BJ (cell line): ENCODE measurements around the gene GOLGA6C. TPM values are rescaled to one million over a fixed set of nuclear protein-coding genes. Genes with fewer than 3 reads are reported as not detected.
"Not testable (repeated sequence)": the region's sequence is repeated elsewhere in the genome, so short reads cannot be mapped to it uniquely, and the experiment has no call there.

Experiments used
- CTCF ChIA-PET: fragments of 350-600 bp; formaldehyde crosslinking; extraction: SDS; loops from one replicate; lab custom pipeline; 2021; ENCODE audit warnings: antibody characterized with exemption, inconsistent platforms; lab: Yijun Ruan, JAX
- POLR2A ChIA-PET: fragments of 300-600 bp; sonication (Branson Sonifier 250); formaldehyde crosslinking; extraction: SDS; loops from one replicate; lab custom pipeline; 2021; ENCODE audit warnings: antibody characterized with exemption; lab: Charles Lee
- DNase-seq: peaks from one replicate; pipeline ENCODE4 v3.0.0-alpha.2; 2011; ENCODE audit warnings: low read depth
- H3K27me3 ChIP-seq: 2 replicates; pipeline ENCODE4 v1.6.0; 2011; ENCODE audit warnings: low read length; ENCODE audit not compliant: control insufficient read depth, insufficient read depth
- H3K36me3 ChIP-seq: 2 replicates; pipeline ENCODE4 v1.5.1; 2011; ENCODE audit warnings: low read length; ENCODE audit not compliant: control insufficient read depth, insufficient read depth
- H3K4me3 ChIP-seq: 2 replicates; pipeline ENCODE4 v1.5.1; 2011; ENCODE audit warnings: low read depth, mild to moderate bottlenecking, control low read depth, low read length
- polyA plus RNA-seq: library from polyadenylated mRNA; depleted of rRNA; stranded (reverse); fragments of >200 nt; gene quantifications from 2 replicates; pipeline ENCODE4 v1.2.3, GENCODE V29; 2011
- TF ChIP-seq, protein P1 (sequence below): IDR thresholded peaks from 2 replicates; pipeline ENCODE4 v1.5.1; 2011; ENCODE audit warnings: low read depth, mild to moderate bottlenecking, control low read depth, inconsistent platforms, low read length, moderate library complexity; ENCODE audit not compliant: insufficient read depth

The GOLGA6C gene
- polyA plus RNA-seq, 1 experiment: not detected

DNA sequence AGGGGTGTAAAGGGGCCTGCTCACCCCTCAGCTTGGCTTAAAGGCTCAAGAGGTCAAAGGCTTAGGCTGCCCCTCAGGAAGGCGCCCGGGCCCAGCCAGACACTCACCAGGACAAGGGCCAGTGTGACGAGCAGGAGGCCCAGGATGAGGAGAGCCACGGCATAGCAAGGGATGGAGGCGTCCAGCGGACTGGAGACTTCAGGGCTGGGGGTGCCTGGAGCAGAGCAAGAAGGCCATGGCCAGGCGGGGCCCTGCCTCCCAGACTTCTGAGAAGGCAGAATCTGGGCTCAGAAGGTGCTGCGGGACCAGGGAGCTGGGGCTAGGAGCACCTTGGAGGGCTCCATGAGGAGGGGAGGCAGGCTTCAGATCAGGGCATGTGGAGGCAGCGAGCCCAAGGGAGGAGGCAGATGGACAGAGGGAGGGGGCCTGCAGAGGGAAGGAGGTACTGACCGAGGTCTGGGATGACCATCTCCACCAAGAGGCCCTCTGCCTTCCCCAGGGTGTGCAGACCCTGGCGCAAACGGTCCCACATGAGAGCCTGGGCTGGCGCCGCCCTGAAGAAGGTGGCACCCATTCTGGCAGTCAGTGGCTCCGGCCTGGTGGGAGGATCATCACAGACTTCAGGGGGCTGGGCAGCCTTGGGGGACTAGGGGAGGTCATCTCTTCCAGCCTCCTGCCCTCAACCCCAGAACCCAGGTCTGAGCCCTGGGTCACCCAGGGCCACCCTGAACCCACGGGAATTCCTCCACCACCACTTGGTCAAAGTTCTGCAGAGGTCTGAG is 32.0 kb upstream of the GOLGA6C start:
- H3K27me3 ChIP-seq: peaks cover 6% of the 10 kb centered on the region
- ChIA-PET CTCF (interaction anchor here (1.1 kb wide), 1 partner anchor 20 kb away, joined by 3 read pairs; no protein-coding TSS in a partner anchor), POLR2A (no interaction called here)
- no peak for DNase-seq
- TF ChIP-seq, protein P1, sequence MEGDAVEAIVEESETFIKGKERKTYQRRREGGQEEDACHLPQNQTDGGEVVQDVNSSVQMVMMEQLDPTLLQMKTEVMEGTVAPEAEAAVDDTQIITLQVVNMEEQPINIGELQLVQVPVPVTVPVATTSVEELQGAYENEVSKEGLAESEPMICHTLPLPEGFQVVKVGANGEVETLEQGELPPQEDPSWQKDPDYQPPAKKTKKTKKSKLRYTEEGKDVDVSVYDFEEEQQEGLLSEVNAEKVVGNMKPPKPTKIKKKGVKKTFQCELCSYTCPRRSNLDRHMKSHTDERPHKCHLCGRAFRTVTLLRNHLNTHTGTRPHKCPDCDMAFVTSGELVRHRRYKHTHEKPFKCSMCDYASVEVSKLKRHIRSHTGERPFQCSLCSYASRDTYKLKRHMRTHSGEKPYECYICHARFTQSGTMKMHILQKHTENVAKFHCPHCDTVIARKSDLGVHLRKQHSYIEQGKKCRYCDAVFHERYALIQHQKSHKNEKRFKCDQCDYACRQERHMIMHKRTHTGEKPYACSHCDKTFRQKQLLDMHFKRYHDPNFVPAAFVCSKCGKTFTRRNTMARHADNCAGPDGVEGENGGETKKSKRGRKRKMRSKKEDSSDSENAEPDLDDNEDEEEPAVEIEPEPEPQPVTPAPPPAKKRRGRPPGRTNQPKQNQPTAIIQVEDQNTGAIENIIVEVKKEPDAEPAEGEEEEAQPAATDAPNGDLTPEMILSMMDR: no peak
- H3K4me3 ChIP-seq: no peak overlapping the region
- no peaks in the 10 kb centered on the region for H3K36me3 ChIP-seq

DNA sequence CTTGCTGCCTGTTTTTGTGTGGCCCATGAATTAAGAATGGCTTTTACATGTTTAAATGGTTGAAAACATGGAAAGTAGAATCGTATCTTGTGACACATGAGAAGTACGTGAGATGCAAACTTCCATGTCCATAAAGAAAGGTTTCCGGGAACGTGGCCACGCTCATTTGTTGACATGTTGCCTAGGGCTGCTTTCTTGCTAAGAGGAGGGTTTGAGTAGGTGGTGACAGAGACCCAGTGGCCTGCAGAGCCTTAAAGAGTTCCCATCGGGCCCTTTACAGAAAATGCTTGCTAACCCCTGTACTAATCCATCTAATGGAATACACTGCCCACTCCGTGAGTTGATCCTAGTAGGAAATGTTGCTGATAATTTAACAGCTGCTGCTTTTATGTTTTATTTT is 31.0 kb upstream of the GOLGA6C start:
- POLR2A ChIA-PET: not testable (repeated sequence)

DNA sequence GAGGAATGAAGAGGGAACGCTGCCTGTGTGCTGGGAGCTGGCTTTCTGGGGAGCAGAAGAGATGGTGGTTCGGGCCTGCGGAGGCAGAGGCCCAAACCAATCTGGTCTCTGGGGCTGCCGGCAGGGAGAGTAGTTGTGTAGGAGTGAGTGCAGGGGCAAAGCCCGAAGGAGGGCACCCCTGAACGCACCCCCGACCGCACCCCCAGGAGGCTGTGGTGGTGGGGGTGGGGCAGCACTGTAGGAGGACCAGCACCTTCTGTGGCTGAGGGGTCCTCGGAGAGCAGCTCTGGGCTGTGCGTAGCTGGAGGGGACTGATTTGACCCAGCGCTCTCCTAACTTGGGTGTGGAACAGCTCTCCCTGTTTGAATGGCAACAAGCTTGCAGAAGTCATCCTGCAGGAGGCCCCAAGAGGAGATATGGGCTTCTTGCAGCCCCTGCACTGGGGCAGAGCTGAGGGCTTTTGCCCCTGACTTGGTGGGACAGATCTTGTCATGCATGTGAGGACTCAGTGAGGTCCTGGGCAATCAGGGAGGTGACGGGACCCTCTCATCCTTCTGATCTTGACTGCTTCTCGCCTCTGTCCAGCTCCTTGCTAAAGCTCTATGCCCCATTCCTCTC is 30.4 kb upstream of the GOLGA6C start:
- TF ChIP-seq, protein P1: no peak
- CTCF ChIA-PET: no interaction called here
- POLR2A ChIA-PET: no interaction called here
- no peak overlapping the region for H3K4me3 ChIP-seq
- peaks cover 6% of the 10 kb centered on the region for H3K27me3 ChIP-seq
- no peak for DNase-seq
- no peaks in the 10 kb centered on the region for H3K36me3 ChIP-seq

More for the DNA sequence above, 31.0 kb upstream of the GOLGA6C start:
- CTCF ChIA-PET, H3K4me3 ChIP-seq, H3K27me3 ChIP-seq, H3K36me3 ChIP-seq, DNase-seq: not testable (repeated sequence)

DNA sequence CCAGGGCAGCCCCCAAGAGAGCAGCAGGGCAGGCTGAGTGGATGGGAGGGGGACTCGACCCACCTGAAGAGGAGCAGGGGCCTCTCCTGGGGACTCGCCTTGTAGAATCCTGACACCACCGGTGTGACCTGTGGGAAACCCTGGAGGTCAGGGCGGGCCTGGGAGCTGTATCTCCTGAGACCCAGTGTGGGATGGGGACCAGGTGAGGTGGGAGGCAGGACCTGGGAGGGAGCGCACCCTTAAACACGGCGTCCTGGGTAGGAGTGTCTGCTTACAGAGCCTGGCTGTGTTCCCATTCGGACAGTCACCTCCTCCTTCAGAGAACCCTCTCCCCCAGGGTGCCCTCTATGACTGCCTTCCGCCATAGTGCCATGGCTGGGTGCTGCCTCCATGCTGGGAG is 29.3 kb upstream of the GOLGA6C start:
- POLR2A ChIA-PET: no interaction called here
- CTCF ChIA-PET: no interaction called here
- TF ChIP-seq, protein P1: no peak

DNA sequence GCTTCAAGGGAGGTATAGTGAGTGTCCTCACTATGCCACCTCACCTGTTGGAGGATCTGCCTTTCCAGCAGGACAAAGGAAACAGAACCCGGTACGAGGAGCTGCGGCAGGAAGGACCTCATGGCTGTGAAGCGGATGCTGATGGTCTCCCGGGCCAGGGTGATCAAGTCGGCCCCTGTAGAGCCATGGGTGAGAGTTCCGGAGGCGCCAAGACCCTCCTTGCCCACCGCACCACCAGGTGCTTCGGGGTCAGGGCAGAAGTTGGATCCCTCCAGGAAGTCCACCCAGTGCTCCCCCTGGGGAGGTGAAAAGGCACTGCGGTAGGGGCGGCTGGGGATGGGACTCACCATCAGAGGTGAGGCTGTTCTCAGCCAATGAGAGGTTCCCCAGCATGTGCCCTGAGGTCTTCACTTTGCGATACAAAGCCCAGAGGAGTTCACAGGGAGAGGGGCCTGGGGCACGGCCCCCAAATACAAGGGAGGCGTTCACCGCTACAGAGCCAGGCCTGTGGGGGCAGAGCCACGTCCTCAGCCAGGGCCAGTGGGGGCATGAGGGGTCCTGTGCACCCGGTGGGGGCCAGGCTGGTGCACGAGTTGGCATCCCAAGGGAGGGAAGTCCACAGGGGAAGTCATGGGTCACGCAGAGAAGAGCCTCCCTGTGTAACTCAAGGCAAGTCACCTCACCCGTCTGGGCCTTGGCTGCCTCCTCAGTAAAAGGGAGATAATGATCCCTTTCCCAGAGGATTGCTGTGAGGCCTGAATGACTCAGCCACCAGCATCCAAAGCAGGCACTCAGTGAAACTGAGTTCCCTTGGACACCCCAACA is 28.7 kb upstream of the GOLGA6C start:
- CTCF ChIA-PET: no interaction called here
- POLR2A ChIA-PET: no interaction called here

More for the DNA sequence above, 29.3 kb upstream of the GOLGA6C start:
- H3K27me3 ChIP-seq: peaks cover 13% of the 10 kb centered on the region
- no peaks in the 10 kb centered on the region for H3K36me3 ChIP-seq
- no peak overlapping the region for H3K4me3 ChIP-seq
- DNase-seq: no peak

More for the DNA sequence above, 28.7 kb upstream of the GOLGA6C start:
- Histone ChIP-seq H3K36me3 (no peaks in the 10 kb centered on the region), H3K27me3 (peaks cover 15% of the 10 kb centered on the region), H3K4me3 (no peak overlapping the region)
- DNase-seq: no peak
- TF ChIP-seq, protein P1: no peak
